HepG2 (cell line): ENCODE results near the gene CLIC6. TPM values are rescaled to one million over a fixed set of nuclear protein-coding genes. Genes with fewer than 3 reads are reported as not detected.
A peak's percentile ranks its signal among the peaks of the same experiment; 100 is the strongest.

ENCODE experiments used
- ESRRA ChIP-seq: sonication (generic); formaldehyde crosslinking; IDR thresholded peaks from 2 replicates; pipeline ENCODE4 v1.5.1; 2020; ENCODE audit warnings: mild to moderate bottlenecking, low read depth, missing genetic modification reagents
- HOXA7 ChIP-seq: sonication (generic); formaldehyde crosslinking; IDR thresholded peaks from 2 replicates; pipeline ENCODE4 v1.8.1; 2022; ENCODE audit warnings: mild to moderate bottlenecking, missing genetic modification reagents, moderate library complexity
- POGZ ChIP-seq: sonication (generic); formaldehyde crosslinking; IDR thresholded peaks from 2 replicates; pipeline ENCODE4 v1.4.0; 2020; ENCODE audit warnings: mild to moderate bottlenecking, missing genetic modification reagents
- POLR2AphosphoS2 ChIP-seq: IDR thresholded peaks from 2 replicates; pipeline ENCODE4 v1.6.1; 2011; ENCODE audit warnings: low read depth, low read length, improper control_type of control experiment
- RELA ChIP-seq: sonication (generic); formaldehyde crosslinking; IDR thresholded peaks from 2 replicates; pipeline ENCODE4 v1.4.0; 2020; ENCODE audit warnings: missing genetic modification reagents
- SUZ12 ChIP-seq: fragments of 150-350 bp; IDR thresholded peaks from 2 replicates; pipeline ENCODE4 v1.6.1; 2014; ENCODE audit warnings: low read depth, low read length
- SYNCRIP ChIP-seq: fragments of 200-400 bp; formaldehyde crosslinking; IDR thresholded peaks from 2 replicates; pipeline ENCODE4 v1.6.1; 2018; ENCODE audit warnings: mild to moderate bottlenecking, low read depth, low read length; ENCODE audit not compliant: insufficient read depth
- TRIM24 ChIP-seq: sonication (generic); formaldehyde crosslinking; IDR thresholded peaks from 2 replicates; pipeline ENCODE4 v1.8.0; 2022; ENCODE audit warnings: mild to moderate bottlenecking, missing genetic modification reagents
- ZFP82 ChIP-seq: sonication (generic); formaldehyde crosslinking; IDR thresholded peaks from 2 replicates; pipeline ENCODE4 v1.5.1; 2020; ENCODE audit warnings: mild to moderate bottlenecking, missing genetic modification reagents, borderline replicate concordance
- ZNF460 ChIP-seq: sonication (generic); formaldehyde crosslinking; IDR thresholded peaks from 2 replicates; pipeline ENCODE4 v1.5.1; 2020; ENCODE audit warnings: missing genetic modification reagents, mild to moderate bottlenecking, borderline replicate concordance
- ZNF615 ChIP-seq: sonication (generic); formaldehyde crosslinking; IDR thresholded peaks from 2 replicates; pipeline ENCODE4 v1.5.0; 2020; ENCODE audit warnings: mild to moderate bottlenecking, missing genetic modification reagents, borderline replicate concordance
- ZNF619 ChIP-seq: sonication (generic); formaldehyde crosslinking; IDR thresholded peaks from 2 replicates; pipeline ENCODE4 v1.4.0; 2020; ENCODE audit warnings: mild to moderate bottlenecking, missing genetic modification reagents
- ZNF629 ChIP-seq: sonication (generic); formaldehyde crosslinking; conservative IDR thresholded peaks from 2 replicates; pipeline ENCODE4 v1.5.0; 2020; ENCODE audit warnings: missing genetic modification reagents
- ZNF75D ChIP-seq: sonication (generic); formaldehyde crosslinking; IDR thresholded peaks from 2 replicates; pipeline ENCODE4 v1.8.1; 2023; ENCODE audit warnings: missing genetic modification reagents, mild to moderate bottlenecking, borderline replicate concordance
- polyA plus RNA-seq, 8 experiments: library from polyadenylated mRNA; depleted of rRNA in 3 of 8; stranded (reverse) in 7 of 8; unstranded in 1 of 8; fragments of >200 nt; fragmentation: Illumina TruSeq in 4 of 8; extraction: Trizol in 4 of 8; gene quantifications; 2 replicates each; pipeline versions ENCODE4 v1.2.1 to v1.2.3, GENCODE V29; 2011 to 2016; ENCODE audit warnings: low read depth in 4 of 8, missing spikeins in 1 of 8, mixed read lengths in 1 of 8; ENCODE audit not compliant: insufficient read depth in 1 of 8
- total RNA-seq, 5 experiments: library from RNA; depleted of rRNA; stranded (reverse); fragments of >200 nt; fragmentation: Illumina TruSeq; extraction: Trizol; gene quantifications; 2 replicates each; pipeline ENCODE4 v1.2.3, GENCODE V29; 2016; ENCODE audit warnings: low read depth in 1 of 5
- TF ChIP-seq, protein P1 (sequence below): sonication (generic); formaldehyde crosslinking; IDR thresholded peaks from 2 replicates; pipeline ENCODE4 v1.5.1; 2020; ENCODE audit warnings: mild to moderate bottlenecking, missing genetic modification reagents, moderate library complexity
- TF ChIP-seq, protein P2 (sequence below): sonication (generic); formaldehyde crosslinking; IDR thresholded peaks from 2 replicates; pipeline ENCODE4 v1.9.0; 2021; ENCODE audit warnings: missing genetic modification reagents, borderline replicate concordance
- TF ChIP-seq, protein P3 (sequence below): sonication (generic); formaldehyde crosslinking; IDR thresholded peaks from 2 replicates; pipeline ENCODE4 v1.4.0; 2020; ENCODE audit warnings: mild to moderate bottlenecking, low read depth, missing genetic modification reagents
- TF ChIP-seq, protein P4 (sequence below): sonication (generic); formaldehyde crosslinking; IDR thresholded peaks from 2 replicates; pipeline ENCODE4 v1.5.0; 2020; ENCODE audit warnings: mild to moderate bottlenecking, missing genetic modification reagents
- TF ChIP-seq, protein P5 (sequence below): sonication (generic); formaldehyde crosslinking; IDR thresholded peaks from 2 replicates; pipeline ENCODE4 v1.4.0; 2020; ENCODE audit warnings: mild to moderate bottlenecking, missing genetic modification reagents

The CLIC6 gene
- total and polyA plus RNA-seq, 2 of the 13 experiments (the other 11 are each of a cell fraction or from before 2014, with no cell fraction given): not detected

DNA sequence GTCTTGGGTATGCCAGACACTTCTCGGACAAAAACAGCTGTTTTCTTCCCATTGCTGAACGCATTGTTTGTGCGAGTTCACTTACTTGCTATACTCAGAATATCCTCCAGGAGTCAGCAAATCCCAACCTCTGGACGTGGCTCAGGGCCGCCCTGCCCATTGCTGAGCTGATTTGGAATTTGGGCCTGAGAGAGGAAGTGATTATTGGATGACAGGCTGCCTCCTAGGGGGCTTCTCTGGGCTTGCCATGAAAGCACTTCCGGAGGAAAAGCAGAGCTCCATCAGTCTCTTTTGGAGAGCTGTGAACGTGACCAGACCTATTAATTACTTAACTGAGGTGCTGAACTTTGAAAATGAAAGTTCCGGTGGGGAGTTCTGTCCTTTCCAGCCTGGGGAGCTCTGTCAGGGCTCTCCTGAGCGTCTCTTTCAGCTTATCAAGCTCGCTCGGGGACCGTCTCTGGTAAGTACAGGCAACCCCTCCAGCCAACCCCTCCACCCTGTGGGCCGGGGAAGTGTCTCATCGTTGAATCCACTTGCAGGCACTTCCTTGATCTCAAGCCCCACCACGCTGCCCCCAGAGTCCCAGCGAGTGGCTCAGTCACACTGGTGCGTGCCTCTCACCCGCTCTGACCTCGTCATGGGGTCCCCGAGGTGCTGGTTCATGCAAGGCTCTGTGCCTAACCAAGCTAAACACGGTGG, 76.9 kb downstream of the CLIC6 start (continued):
- TF ChIP-seq, protein P1, sequence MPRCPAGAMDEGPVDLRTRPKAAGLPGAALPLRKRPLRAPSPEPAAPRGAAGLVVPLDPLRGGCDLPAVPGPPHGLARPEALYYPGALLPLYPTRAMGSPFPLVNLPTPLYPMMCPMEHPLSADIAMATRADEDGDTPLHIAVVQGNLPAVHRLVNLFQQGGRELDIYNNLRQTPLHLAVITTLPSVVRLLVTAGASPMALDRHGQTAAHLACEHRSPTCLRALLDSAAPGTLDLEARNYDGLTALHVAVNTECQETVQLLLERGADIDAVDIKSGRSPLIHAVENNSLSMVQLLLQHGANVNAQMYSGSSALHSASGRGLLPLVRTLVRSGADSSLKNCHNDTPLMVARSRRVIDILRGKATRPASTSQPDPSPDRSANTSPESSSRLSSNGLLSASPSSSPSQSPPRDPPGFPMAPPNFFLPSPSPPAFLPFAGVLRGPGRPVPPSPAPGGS (CRISPR knock-in tag): no peak
- TF ChIP-seq TRIM24 (CRISPR knock-in tag) (no peak), SYNCRIP (no peak), ESRRA (CRISPR knock-in tag) (no peak), ZNF619 (CRISPR knock-in tag) (no peak), ZNF460 (CRISPR knock-in tag) (no peak), ZNF615 (CRISPR knock-in tag) (no peak), SUZ12 (no peak), POGZ (CRISPR knock-in tag) (peak; percentile 63; the same call in 1 of the 2 replicates), RELA (CRISPR knock-in tag) (no peak), ZNF629 (CRISPR knock-in tag) (peak; percentile 50), ZFP82 (CRISPR knock-in tag) (no peak), ZNF75D (CRISPR knock-in tag) (no peak), HOXA7 (CRISPR knock-in tag) (no peak), POLR2AphosphoS2 (no peak)
- TF ChIP-seq, protein P2, sequence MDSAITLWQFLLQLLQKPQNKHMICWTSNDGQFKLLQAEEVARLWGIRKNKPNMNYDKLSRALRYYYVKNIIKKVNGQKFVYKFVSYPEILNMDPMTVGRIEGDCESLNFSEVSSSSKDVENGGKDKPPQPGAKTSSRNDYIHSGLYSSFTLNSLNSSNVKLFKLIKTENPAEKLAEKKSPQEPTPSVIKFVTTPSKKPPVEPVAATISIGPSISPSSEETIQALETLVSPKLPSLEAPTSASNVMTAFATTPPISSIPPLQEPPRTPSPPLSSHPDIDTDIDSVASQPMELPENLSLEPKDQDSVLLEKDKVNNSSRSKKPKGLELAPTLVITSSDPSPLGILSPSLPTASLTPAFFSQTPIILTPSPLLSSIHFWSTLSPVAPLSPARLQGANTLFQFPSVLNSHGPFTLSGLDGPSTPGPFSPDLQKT (CRISPR knock-in tag): 0 out of 2 replicates have a peak, but pooled peaks have one; percentile 52
- TF ChIP-seq, protein P3, sequence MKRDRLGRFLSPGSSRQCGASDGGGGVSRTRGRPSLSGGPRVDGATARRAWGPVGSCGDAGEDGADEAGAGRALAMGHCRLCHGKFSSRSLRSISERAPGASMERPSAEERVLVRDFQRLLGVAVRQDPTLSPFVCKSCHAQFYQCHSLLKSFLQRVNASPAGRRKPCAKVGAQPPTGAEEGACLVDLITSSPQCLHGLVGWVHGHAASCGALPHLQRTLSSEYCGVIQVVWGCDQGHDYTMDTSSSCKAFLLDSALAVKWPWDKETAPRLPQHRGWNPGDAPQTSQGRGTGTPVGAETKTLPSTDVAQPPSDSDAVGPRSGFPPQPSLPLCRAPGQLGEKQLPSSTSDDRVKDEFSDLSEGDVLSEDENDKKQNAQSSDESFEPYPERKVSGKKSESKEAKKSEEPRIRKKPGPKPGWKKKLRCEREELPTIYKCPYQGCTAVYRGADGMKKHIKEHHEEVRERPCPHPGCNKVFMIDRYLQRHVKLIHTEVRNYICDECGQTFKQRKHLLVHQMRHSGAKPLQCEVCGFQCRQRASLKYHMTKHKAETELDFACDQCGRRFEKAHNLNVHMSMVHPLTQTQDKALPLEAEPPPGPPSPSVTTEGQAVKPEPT: no peak
- TF ChIP-seq, protein P4, sequence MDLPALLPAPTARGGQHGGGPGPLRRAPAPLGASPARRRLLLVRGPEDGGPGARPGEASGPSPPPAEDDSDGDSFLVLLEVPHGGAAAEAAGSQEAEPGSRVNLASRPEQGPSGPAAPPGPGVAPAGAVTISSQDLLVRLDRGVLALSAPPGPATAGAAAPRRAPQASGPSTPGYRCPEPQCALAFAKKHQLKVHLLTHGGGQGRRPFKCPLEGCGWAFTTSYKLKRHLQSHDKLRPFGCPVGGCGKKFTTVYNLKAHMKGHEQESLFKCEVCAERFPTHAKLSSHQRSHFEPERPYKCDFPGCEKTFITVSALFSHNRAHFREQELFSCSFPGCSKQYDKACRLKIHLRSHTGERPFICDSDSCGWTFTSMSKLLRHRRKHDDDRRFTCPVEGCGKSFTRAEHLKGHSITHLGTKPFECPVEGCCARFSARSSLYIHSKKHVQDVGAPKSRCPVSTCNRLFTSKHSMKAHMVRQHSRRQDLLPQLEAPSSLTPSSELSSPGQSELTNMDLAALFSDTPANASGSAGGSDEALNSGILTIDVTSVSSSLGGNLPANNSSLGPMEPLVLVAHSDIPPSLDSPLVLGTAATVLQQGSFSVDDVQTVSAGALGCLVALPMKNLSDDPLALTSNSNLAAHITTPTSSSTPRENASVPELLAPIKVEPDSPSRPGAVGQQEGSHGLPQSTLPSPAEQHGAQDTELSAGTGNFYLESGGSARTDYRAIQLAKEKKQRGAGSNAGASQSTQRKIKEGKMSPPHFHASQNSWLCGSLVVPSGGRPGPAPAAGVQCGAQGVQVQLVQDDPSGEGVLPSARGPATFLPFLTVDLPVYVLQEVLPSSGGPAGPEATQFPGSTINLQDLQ: no peak
- TF ChIP-seq, protein P5, sequence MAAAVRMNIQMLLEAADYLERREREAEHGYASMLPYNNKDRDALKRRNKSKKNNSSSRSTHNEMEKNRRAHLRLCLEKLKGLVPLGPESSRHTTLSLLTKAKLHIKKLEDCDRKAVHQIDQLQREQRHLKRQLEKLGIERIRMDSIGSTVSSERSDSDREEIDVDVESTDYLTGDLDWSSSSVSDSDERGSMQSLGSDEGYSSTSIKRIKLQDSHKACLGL (CRISPR knock-in tag): no peak
